Stomach (tissue), 9 donors: Measurements from ENCODE around the gene WNT6. TPM values are rescaled to one million over a fixed set of nuclear protein-coding genes. Genes with fewer than 3 reads are reported as not detected.

Source experiments
- DNase-seq, 2 donors: peaks; one replicate each; pipeline versions ENCODE4 v3.0.0 to v3.0.0-alpha.2; 2013 to 2019
- H3K27ac ChIP-seq, 5 donors: fragments of 200-600 bp in 4 of 5; sonication (generic) in 4 of 5; one replicate each; pipeline ENCODE4 v1.5.1; 2013 to 2019; ENCODE audit warnings: mild to moderate bottlenecking in 1 of 5, moderate library complexity in 1 of 5
- H3K27me3 ChIP-seq, 3 donors: fragments of 200-600 bp; sonication (generic); one replicate each; pipeline ENCODE4 v1.5.1; 2017 to 2019; ENCODE audit warnings: mixed run types in 1 of 3
- H3K36me3 ChIP-seq, 4 donors: fragments of 200-600 bp; sonication (generic); 1 replicate in 3 of 4; 2 replicates in 1 of 4; pipeline ENCODE4 v1.5.1; 2016 to 2019
- H3K4me1 ChIP-seq, 4 donors: fragments of 200-600 bp; sonication (generic); one replicate each; pipeline ENCODE4 v1.5.1; 2016 to 2019
- H3K4me3 ChIP-seq, 4 donors: fragments of 200-600 bp; sonication (generic) in 3 of 4; one replicate each; pipeline ENCODE4 v1.5.1; 2016 to 2019; ENCODE audit warnings: mild to moderate bottlenecking in 1 of 4
- H3K9me3 ChIP-seq, 4 donors: fragments of 200-600 bp; sonication (generic); one replicate each; pipeline ENCODE4 v1.5.1; 2016 to 2019
- CTCF ChIP-seq, 7 experiments: fragments of 450-650 bp in 4 of 7; fragments of 200-600 bp in 3 of 7; sonication (generic) in 3 of 7; IDR thresholded peaks; one replicate each; pipeline ENCODE4 v1.5.1; 2016 to 2019; ENCODE audit warnings: antibody characterized with exemption in 7 of 7, control low read depth in 2 of 7, mild to moderate bottlenecking in 1 of 7
- EP300 ChIP-seq: sonication (generic); formaldehyde crosslinking; IDR thresholded peaks from one replicate; pipeline ENCODE4 v1.6.1; 2017; ENCODE audit warnings: antibody characterized with exemption
- POLR2A ChIP-seq, 4 donors: fragments of 450-650 bp; IDR thresholded peaks; one replicate each; pipeline ENCODE4 v1.6.1; 2016; ENCODE audit warnings: antibody characterized with exemption in 4 of 4, control low read depth in 2 of 4, mild to moderate bottlenecking in 1 of 4, moderate library complexity in 1 of 4
- POLR2AphosphoS5 ChIP-seq, 3 donors: sonication (generic); formaldehyde crosslinking; IDR thresholded peaks; one replicate each; pipeline ENCODE4 v1.6.1; 2016; ENCODE audit warnings: antibody characterized with exemption in 3 of 3
- WGBS, 5 donors: extraction: QIAGEN DNeasy Blood & Tissue Kit in 3 of 5; methylation state at CpG; one replicate each; pipeline versions ENCODE4 v1.1.5 to v1.1.7; 2013 to 2018; 5-methylcytosine and 5-hydroxymethylcytosine counted together
- intact Hi-C: fragments of 100-400 bp; cut with DNase I; formaldehyde crosslinking; loops from one replicate; pipeline ENCODE4 v1.15.1; 2023; ENCODE audit warnings: low total_unique reads
- polyA plus RNA-seq, 3 donors: library from polyadenylated mRNA; stranded (reverse); fragments of 200-250 nt; gene quantifications; one replicate each; pipeline ENCODE4 v1.2.3, GENCODE V29; 2013
- total RNA-seq, 5 donors: library from RNA; depleted of rRNA; stranded (reverse); fragments of >200 nt; gene quantifications; one replicate each; pipeline versions ENCODE4 v1.1.0 to v1.2.3, GENCODE V29; 2014 to 2016
- donor health status: healthy with polysubstance abuse.
- donor health status: Bipolar disorder and iron deficiency.
- donor health status: healthy.

The WNT6 gene
- total and polyA plus RNA-seq, 8 donors = 0.25 to 3.3 (median 1.8) TPM; not detected in 3

GRCh38 chr2:218812861-218813260 lies 46.7 kb upstream of the WNT6 start:
- Histone ChIP-seq H3K9me3 (no peaks in the 10 kb centered on the region), H3K36me3 (peaks cover 0 to 50% (median 47%) of the 10 kb centered on the region in 4 donors), H3K4me1 (peaks cover 0 to 7% (median 0%) of the 10 kb centered on the region in 4 donors), H3K27me3 (no peaks in the 10 kb centered on the region), H3K27ac (no peak overlapping the region), H3K4me3 (no peak overlapping the region)
- TF ChIP-seq EP300 = no peak
- TF ChIP-seq POLR2A (IDR thresholded peaks at IDR 0.05) = no peak
- TF ChIP-seq CTCF (IDR thresholded peaks at IDR 0.05) = no peak
- no peak for TF ChIP-seq POLR2AphosphoS5 (IDR thresholded peaks at IDR 0.05)
- no peak for DNase-seq
- intact Hi-C loops = no loop called here
- WGBS, 5 donors = 83 to 97% (median 91%) methylated on average over 5 of the region's 5 CpGs

GRCh38 chr2:218813771-218814460 lies 45.7 kb upstream of the WNT6 start:
- WGBS, 5 donors = 56 to 72% (median 61%) methylated on average over 11 of the region's 11 CpGs
- peak in 1 of 2 donors; percentile 38 for DNase-seq
- intact Hi-C loops = no loop called here
- no peaks in the 10 kb centered on the region for H3K9me3 ChIP-seq
- H3K4me1 ChIP-seq = peaks cover 0 to 4% (median 0%) of the 10 kb centered on the region in 4 donors
- no peak overlapping the region for H3K4me3 ChIP-seq
- no peak overlapping the region for H3K27ac ChIP-seq
- no peaks in the 10 kb centered on the region for H3K27me3 ChIP-seq
- peaks cover 0 to 61% (median 52%) of the 10 kb centered on the region in 4 donors for H3K36me3 ChIP-seq
- TF ChIP-seq POLR2A (IDR thresholded peaks at IDR 0.05) (no peak), EP300 (no peak), CTCF (IDR thresholded peaks at IDR 0.05) (no peak), POLR2AphosphoS5 (IDR thresholded peaks at IDR 0.05) (no peak)

DNA sequence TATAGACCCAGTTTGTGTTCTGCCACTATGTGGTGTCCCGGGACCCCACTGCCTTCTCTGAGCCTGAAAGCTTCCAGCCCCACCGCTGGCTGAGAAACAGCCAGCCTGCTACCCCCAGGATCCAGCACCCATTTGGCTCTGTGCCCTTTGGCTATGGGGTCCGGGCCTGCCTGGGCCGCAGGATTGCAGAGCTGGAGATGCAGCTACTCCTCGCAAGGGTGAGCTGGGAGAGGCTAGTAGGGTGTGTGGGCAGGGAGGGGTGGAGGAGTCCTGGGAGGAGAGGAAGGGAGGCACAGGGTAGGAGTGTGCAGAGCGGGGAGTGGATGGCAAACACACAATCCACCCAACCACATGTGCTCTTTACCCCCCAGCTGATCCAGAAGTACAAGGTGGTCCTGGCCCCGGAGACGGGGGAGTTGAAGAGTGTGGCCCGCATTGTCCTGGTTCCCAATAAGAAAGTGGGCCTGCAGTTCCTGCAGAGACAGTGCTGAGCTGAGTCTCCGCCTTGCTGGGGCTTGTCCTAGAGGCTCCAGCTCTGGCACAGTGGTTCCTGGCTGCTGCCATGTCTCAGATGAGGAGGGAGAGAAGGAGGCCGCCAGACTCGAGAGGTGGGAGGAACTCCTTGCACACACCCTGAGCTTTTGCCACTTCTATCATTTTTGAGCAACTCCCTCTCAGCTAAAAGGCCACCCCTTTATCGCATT lies 44.9 kb upstream of the WNT6 start:
- H3K27me3 ChIP-seq = no peaks in the 10 kb centered on the region
- intact Hi-C loops = no loop called here
- peaks cover 0 to 67% (median 56%) of the 10 kb centered on the region in 4 donors for H3K36me3 ChIP-seq
- no peaks in the 10 kb centered on the region for H3K9me3 ChIP-seq
- TF ChIP-seq POLR2AphosphoS5 (IDR thresholded peaks at IDR 0.05) (no peak), EP300 (no peak), POLR2A (IDR thresholded peaks at IDR 0.05) (no peak), CTCF (IDR thresholded peaks at IDR 0.05) (no peak)
- no peak for DNase-seq
- 80 to 96% (median 90%) methylated on average over 10 to 13 of the region's 13 CpGs for WGBS, 5 donors
- H3K4me3 ChIP-seq = no peak overlapping the region
- peaks cover 0 to 4% (median 0%) of the 10 kb centered on the region in 4 donors for H3K4me1 ChIP-seq
- H3K27ac ChIP-seq = no peak overlapping the region

DNA sequence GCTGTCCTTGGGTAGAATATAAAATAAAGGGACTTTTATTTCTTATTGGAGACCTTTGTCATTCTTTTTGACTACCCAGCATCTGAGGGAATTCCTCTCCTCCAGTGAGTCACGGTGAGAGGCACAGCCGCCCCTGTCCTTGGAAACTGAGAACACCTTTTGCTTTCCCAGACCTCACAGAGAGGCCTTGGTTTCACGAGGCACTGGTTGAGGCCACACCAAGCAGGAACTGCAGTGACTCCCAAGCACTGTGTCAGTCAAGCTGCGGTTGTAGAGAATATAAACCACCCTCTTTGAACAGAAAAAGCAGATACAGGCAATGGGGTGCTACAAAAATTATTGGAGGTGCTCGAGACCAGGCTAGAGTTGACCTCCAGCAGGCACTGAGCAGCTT lies 44.4 kb upstream of the WNT6 start:
- Histone ChIP-seq H3K27ac (no peak overlapping the region), H3K36me3 (peaks cover 0 to 67% (median 58%) of the 10 kb centered on the region in 4 donors), H3K9me3 (no peaks in the 10 kb centered on the region), H3K4me3 (no peak overlapping the region), H3K27me3 (no peaks in the 10 kb centered on the region), H3K4me1 (peaks cover 0 to 4% (median 0%) of the 10 kb centered on the region in 4 donors)
- DNase-seq = no peak
- TF ChIP-seq POLR2A (IDR thresholded peaks at IDR 0.05) (no peak), POLR2AphosphoS5 (IDR thresholded peaks at IDR 0.05) (no peak), EP300 (no peak), CTCF (IDR thresholded peaks at IDR 0.05) (no peak)
- WGBS, 5 donors = 78 to 94% (median 87%) methylated on average over 5 of the region's 5 CpGs
- intact Hi-C loops = no loop called here
